B cell (primary cell): ENCODE data around the gene MSGN1. TPM values are rescaled to one million over a fixed set of nuclear protein-coding genes. Genes with fewer than 3 reads are reported as not detected.

Source experiments
- ATAC-seq: fragments of 200-7000 bp; cut with Tn5 transposase; one replicate; pipeline ENCODE4 v1.10.0; 2021; ENCODE audit warnings: low read depth, mild to moderate bottlenecking, moderate number of reproducible peaks, moderate library complexity
- CTCF ChIA-PET: fragments of 350-600 bp; sonication (Branson Sonifier 250); formaldehyde crosslinking; loops from one replicate; lab custom pipeline; 2021; ENCODE audit warnings: antibody characterized with exemption, inconsistent platforms; lab: Charles Lee
- POLR2A ChIA-PET: fragments of 350-600 bp; sonication (Branson Sonifier 250); formaldehyde crosslinking; loops from one replicate; lab custom pipeline; 2021; ENCODE audit warnings: antibody characterized with exemption; lab: Charles Lee
- DNase-seq: peaks from one replicate; pipeline ENCODE4 v3.0.0; 2013
- H2AFZ ChIP-seq: 2 replicates; pipeline ENCODE4 v1.6.1; 2012; ENCODE audit warnings: mild to moderate bottlenecking, low read depth, low read length; ENCODE audit not compliant: insufficient read depth, poor library complexity, severe bottlenecking
- H3K27ac ChIP-seq, 2 donors: 1 replicate in 1 of 2; 2 replicates in 1 of 2; pipeline ENCODE4 v1.5.1; 2012 to 2013; ENCODE audit warnings: low read length in 2 of 2, mild to moderate bottlenecking in 2 of 2, moderate library complexity in 1 of 2
- H3K27me3 ChIP-seq, 4 experiments: fragments of 200-600 bp in 1 of 4; sonication (generic) in 1 of 4; replicated peaks in 1 of 4; 1 replicate in 2 of 4; 2 replicates in 2 of 4; pipeline versions ENCODE4 v1.6.1 to v1.7.0; 2013 to 2016; ENCODE audit warnings: low read length in 3 of 4, mild to moderate bottlenecking in 2 of 4, mixed read lengths in 1 of 4, moderate library complexity in 1 of 4; ENCODE audit not compliant: insufficient read depth in 4 of 4, control insufficient read depth in 3 of 4; ENCODE audit errors: control extremely low read depth in 1 of 4
- H3K36me3 ChIP-seq, 2 experiments: replicated peaks in 1 of 2; 1 replicate in 1 of 2; 2 replicates in 1 of 2; pipeline versions ENCODE4 v1.6.1 to v1.7.1; 2013; ENCODE audit warnings: low read length in 1 of 2; ENCODE audit not compliant: insufficient read depth in 2 of 2, control insufficient read depth in 1 of 2; ENCODE audit errors: control extremely low read depth in 1 of 2, extremely low read depth in 1 of 2
- H3K4me1 ChIP-seq, 2 donors: fragments of 200-600 bp in 1 of 2; sonication (generic) in 1 of 2; 1 replicate in 1 of 2; 2 replicates in 1 of 2; pipeline versions ENCODE4 v1.5.1 to v1.6.1; 2013 to 2017; ENCODE audit warnings: low read length in 2 of 2; ENCODE audit not compliant: control insufficient read depth in 2 of 2, insufficient read depth in 2 of 2
- H3K4me2 ChIP-seq: replicated peaks from 2 replicates; pipeline ENCODE3; 2012; ENCODE audit warnings: mild to moderate bottlenecking, low read depth, low read length; ENCODE audit not compliant: poor library complexity, severe bottlenecking
- H3K4me3 ChIP-seq, 5 experiments: fragments of 200-600 bp in 1 of 5; sonication (generic) in 1 of 5; 1 replicate in 3 of 5; 2 replicates in 2 of 5; pipeline versions ENCODE4 v1.5.1 to v1.7.0; 2011 to 2016; ENCODE audit warnings: low read length in 4 of 5, mild to moderate bottlenecking in 4 of 5, low read depth in 2 of 5, control low read depth in 1 of 5, moderate library complexity in 1 of 5; ENCODE audit not compliant: insufficient read depth in 1 of 5; ENCODE audit errors: control extremely low read depth in 1 of 5, extremely low read depth in 1 of 5
- H3K79me2 ChIP-seq: fragments of 200-600 bp; sonication (generic); one replicate; pipeline ENCODE4 v1.6.0; 2016; ENCODE audit warnings: low read length; ENCODE audit not compliant: control insufficient read depth, insufficient read depth
- H3K9ac ChIP-seq: fragments of 200-600 bp; sonication (generic); 2 replicates; pipeline ENCODE4 v1.6.1; 2017; ENCODE audit warnings: mild to moderate bottlenecking, low read length, moderate library complexity
- H3K9me3 ChIP-seq, 3 donors: one replicate each; pipeline versions ENCODE4 v1.6.1 to v1.7.1; 2013; ENCODE audit warnings: low read length in 2 of 3; ENCODE audit not compliant: control insufficient read depth in 2 of 3, insufficient read depth in 1 of 3; ENCODE audit errors: control extremely low read depth in 1 of 3
- H4K20me1 ChIP-seq: 2 replicates; pipeline ENCODE4 v1.6.0; 2012; ENCODE audit warnings: mild to moderate bottlenecking, low read length; ENCODE audit not compliant: insufficient read depth, control insufficient read depth, poor library complexity, severe bottlenecking
- H3K27ac Mint-ChIP-seq: one replicate; pipeline ENCODE4 v1.8.0; 2021; ENCODE audit warnings: mixed read lengths
- H3K27me3 Mint-ChIP-seq: one replicate; pipeline ENCODE4 v1.8.0; 2021; ENCODE audit warnings: mixed read lengths
- H3K4me1 Mint-ChIP-seq: one replicate; pipeline ENCODE4 v1.8.0; 2021; ENCODE audit warnings: mixed read lengths
- H3K4me3 Mint-ChIP-seq: one replicate; pipeline ENCODE4 v1.8.0; 2021; ENCODE audit warnings: mixed read lengths
- H3K9me3 Mint-ChIP-seq: one replicate; pipeline ENCODE4 v1.8.0; 2022; ENCODE audit warnings: mixed read lengths; ENCODE audit not compliant: insufficient read depth
- EZH2 ChIP-seq: IDR thresholded peaks from 2 replicates; pipeline ENCODE4 v1.6.1; 2012; ENCODE audit warnings: borderline replicate concordance, low read depth, mild to moderate bottlenecking, moderate library complexity, low read length; ENCODE audit not compliant: insufficient read depth, poor library complexity, severe bottlenecking
- WGBS: methylation state at CpG from one replicate; pipeline ENCODE4 v1.1.5; 2013; ENCODE audit warnings: missing lambda C conversion rate; ENCODE audit not compliant: insufficient coverage; 5-methylcytosine and 5-hydroxymethylcytosine counted together
- intact Hi-C: fragments of 100-400 bp; cut with micrococcal nuclease; formaldehyde crosslinking; loops from one replicate; pipeline ENCODE4 v1.10.0; 2022
- polyA plus RNA-seq: library from polyadenylated mRNA; depleted of rRNA; stranded (reverse); fragments of >200 nt; gene quantifications from 2 replicates; pipeline ENCODE4 v1.2.3, GENCODE V29; 2012
- total RNA-seq, 2 donors: library from RNA; stranded (reverse); fragments of 120-200 nt in 1 of 2; gene quantifications; 1 replicate in 1 of 2; 2 replicates in 1 of 2; pipeline versions ENCODE4 v1.2.3 to v1.2.4, GENCODE V29; 2013 to 2022
- TF ChIP-seq, protein P1 (sequence below): fragments of 200-600 bp; IDR thresholded peaks from one replicate; pipeline ENCODE4 v1.8.0; 2022; ENCODE audit warnings: antibody characterized with exemption, mild to moderate bottlenecking

MSGN1 gene
- total and polyA plus RNA-seq, 2 donors (not counting 1 experiment from before 2014, with no cell fraction given): not detected

GRCh38 chr2:17846676-17847075 lies 30.4 kb downstream of the MSGN1 start:
- no peaks in the 10 kb centered on the region for H3K9me3 Mint-ChIP-seq
- Histone ChIP-seq H3K4me2 (no peak overlapping the region), H3K27me3 (no peaks in the 10 kb centered on the region), H3K9me3 (no peaks in the 10 kb centered on the region), H3K27ac (no peak overlapping the region), H3K4me3 (no peak overlapping the region), H3K9ac (no peak overlapping the region), H3K36me3 (no peaks in the 10 kb centered on the region), H4K20me1 (no peaks in the 10 kb centered on the region), H3K79me2 (no peaks in the 10 kb centered on the region), H3K4me1 (peaks cover 0 to 2% of the 10 kb centered on the region in 2 donors), H2AFZ (no peak overlapping the region)
- ChIA-PET POLR2A (no interaction called here), CTCF (interaction anchor here (0.9 to 4.8 kb wide), 6 partner anchors 11 to 331 kb away, joined by 3 to 29 read pairs (median 5); no protein-coding TSS in a partner anchor)
- H3K4me3 Mint-ChIP-seq: no peak overlapping the region
- no peak for DNase-seq
- TF ChIP-seq EZH2: no peak
- TF ChIP-seq, protein P1, sequence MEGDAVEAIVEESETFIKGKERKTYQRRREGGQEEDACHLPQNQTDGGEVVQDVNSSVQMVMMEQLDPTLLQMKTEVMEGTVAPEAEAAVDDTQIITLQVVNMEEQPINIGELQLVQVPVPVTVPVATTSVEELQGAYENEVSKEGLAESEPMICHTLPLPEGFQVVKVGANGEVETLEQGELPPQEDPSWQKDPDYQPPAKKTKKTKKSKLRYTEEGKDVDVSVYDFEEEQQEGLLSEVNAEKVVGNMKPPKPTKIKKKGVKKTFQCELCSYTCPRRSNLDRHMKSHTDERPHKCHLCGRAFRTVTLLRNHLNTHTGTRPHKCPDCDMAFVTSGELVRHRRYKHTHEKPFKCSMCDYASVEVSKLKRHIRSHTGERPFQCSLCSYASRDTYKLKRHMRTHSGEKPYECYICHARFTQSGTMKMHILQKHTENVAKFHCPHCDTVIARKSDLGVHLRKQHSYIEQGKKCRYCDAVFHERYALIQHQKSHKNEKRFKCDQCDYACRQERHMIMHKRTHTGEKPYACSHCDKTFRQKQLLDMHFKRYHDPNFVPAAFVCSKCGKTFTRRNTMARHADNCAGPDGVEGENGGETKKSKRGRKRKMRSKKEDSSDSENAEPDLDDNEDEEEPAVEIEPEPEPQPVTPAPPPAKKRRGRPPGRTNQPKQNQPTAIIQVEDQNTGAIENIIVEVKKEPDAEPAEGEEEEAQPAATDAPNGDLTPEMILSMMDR: no peak
- ATAC-seq: no peak
- H3K27me3 Mint-ChIP-seq: no peaks in the 10 kb centered on the region
- H3K27ac Mint-ChIP-seq: no peak overlapping the region
- intact Hi-C loops: no loop called here
- WGBS: 93% methylated on average over 2 of the region's 3 CpGs
- H3K4me1 Mint-ChIP-seq: peaks cover 1% of the 10 kb centered on the region

GRCh38 chr2:17847236-17847635 lies 31.0 kb downstream of the MSGN1 start:
- ChIA-PET POLR2A (no interaction called here), CTCF (interaction anchor here (2.0 to 4.8 kb wide), 3 partner anchors 15 to 128 kb away, joined by 5 to 29 read pairs (median 14); no protein-coding TSS in a partner anchor)
- H3K4me1 ChIP-seq: peaks cover 0 to 5% of the 10 kb centered on the region in 2 donors
- no peaks in the 10 kb centered on the region for H3K79me2 ChIP-seq
- no peak overlapping the region for H3K4me2 ChIP-seq
- H3K27ac ChIP-seq: no peak overlapping the region
- no peak overlapping the region for H3K9ac ChIP-seq
- TF ChIP-seq EZH2: no peak
- TF ChIP-seq, protein P1: no peak
- ATAC-seq: no peak
- no peak overlapping the region for H3K27ac Mint-ChIP-seq
- no peaks in the 10 kb centered on the region for H3K27me3 ChIP-seq
- H3K4me3 Mint-ChIP-seq: no peak overlapping the region
- no peaks in the 10 kb centered on the region for H3K27me3 Mint-ChIP-seq
- H2AFZ ChIP-seq: no peak overlapping the region
- intact Hi-C loops: no loop called here
- no peak for DNase-seq
- no peak overlapping the region for H3K4me3 ChIP-seq
- no peaks in the 10 kb centered on the region for H3K9me3 ChIP-seq
- no peaks in the 10 kb centered on the region for H3K9me3 Mint-ChIP-seq
- peaks cover 5% of the 10 kb centered on the region for H3K4me1 Mint-ChIP-seq
- 89% methylated on average over 1 of the region's 2 CpGs for WGBS
- H3K36me3 ChIP-seq: no peaks in the 10 kb centered on the region
- H4K20me1 ChIP-seq: no peaks in the 10 kb centered on the region
